ENCODE measurements around the gene VAV3. TPM values are rescaled to one million over a fixed set of nuclear protein-coding genes. Genes with fewer than 3 reads are reported as not detected.
"Not testable (repeated sequence)": the region's sequence is repeated elsewhere in the genome, so short reads cannot be mapped to it uniquely, and the experiment has no call there.

Gene VAV3
- total RNA-seq, 1 donor from 2014 or later = 2.1 TPM

DNA sequence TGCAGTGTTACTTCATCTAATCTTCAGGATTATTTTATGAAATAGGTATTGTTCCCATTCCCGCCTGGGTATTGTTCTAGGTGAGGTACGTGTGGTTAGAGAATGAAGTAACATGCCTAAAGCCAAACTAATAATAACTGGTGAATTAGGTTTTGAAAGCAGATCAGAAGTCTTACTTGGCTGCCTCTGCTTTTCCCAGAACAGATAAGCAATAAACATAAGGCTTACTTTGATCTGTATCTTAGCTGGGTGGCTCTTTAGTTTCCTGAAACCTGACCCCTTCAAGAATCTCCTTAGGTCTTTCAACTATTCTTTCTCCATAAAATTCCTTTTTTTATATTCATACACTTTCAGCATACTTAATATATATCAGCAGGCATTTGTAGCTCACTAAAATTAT, 65.3 kb downstream of the VAV3 start:
- intact Hi-C loops (cut with micrococcal nuclease) = no loop called here
- no peak for ATAC-seq

DNA sequence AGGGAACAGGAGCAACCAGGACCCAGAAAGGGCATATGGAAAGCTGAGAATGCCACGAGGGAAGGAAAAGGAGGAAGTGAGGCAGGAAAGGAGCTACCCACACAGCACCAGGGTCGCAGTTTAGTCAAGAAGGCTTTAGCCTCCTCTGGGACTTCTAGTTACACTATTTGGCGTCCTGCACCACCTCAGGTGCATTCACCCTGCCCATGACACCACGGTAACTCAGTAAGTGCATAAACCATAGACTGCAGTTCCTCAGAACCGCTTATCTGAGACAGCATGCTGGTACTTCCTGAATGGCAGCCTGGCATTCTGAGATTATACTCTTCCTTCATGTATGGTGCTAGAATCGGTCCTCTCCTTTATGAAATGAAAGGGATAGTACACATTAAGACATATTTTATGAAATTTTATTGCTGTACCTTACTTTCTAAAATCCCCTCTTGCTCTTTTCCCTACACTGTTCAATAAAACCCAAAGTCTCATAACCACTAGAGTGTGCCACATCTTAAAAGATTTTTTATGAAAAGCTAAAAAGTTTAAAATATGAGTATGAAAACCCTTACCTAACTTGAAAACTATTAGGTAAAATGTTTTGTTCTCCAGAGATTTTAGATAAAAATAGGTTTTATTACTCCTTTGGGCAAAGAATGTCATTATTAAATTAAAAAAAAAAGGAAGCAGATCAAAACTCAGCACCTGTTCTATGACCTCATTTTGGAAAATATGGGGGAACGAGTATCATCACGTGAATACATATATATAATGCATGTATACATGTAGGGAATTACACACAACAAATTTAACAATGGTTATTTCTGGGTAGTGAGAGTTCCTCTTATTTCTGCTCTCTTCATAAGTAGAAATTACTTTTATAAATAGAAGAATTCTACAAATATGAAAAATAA, 67.3 kb downstream of the VAV3 start:
- DNase-seq (no peak), ATAC-seq (no peak)
- intact Hi-C loops (cut with micrococcal nuclease) = no loop called here

More for the DNA sequence above, 65.3 kb downstream of the VAV3 start:
- no peak for DNase-seq

DNA sequence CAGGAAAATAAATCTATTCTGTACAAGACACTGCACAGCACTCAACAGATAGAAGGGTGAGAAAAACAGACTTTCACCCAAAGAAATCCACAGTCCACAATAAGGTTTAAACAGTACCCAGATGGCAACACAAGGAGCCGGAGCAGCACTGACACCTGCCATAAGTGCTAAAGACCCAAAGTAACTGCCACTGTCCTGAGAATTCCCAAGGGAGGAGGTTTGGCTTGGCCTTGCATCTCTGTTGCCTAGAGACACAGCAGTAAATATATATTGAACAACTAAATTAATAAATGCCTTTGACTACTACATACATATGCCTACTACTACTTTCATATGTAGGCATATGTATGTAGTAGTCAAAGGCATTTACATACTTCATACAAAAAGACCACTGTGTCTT, 68.0 kb downstream of the VAV3 start:
- intact Hi-C loops (cut with micrococcal nuclease) = no loop called here
- ATAC-seq (no peak), DNase-seq (no peak)

DNA sequence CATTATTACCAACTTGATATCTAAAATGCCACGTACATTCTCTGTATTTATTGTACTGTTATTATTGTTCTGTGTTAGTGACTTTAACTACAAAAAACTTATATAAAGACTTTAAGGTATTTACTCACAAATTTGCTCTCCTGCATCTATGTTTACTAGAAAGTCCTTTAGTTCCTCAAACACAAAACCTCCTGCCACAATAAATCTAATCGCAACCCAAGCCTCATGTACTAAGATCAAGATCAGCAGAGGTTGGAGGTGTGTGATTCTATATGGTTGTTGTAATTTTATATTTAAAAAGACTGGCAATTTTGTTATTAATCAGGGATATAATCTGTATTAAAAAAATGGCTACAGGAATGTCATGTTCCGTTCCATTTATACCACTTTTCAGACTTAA, 68.6 kb downstream of the VAV3 start:
- intact Hi-C loops (cut with micrococcal nuclease) = no loop called here

DNA sequence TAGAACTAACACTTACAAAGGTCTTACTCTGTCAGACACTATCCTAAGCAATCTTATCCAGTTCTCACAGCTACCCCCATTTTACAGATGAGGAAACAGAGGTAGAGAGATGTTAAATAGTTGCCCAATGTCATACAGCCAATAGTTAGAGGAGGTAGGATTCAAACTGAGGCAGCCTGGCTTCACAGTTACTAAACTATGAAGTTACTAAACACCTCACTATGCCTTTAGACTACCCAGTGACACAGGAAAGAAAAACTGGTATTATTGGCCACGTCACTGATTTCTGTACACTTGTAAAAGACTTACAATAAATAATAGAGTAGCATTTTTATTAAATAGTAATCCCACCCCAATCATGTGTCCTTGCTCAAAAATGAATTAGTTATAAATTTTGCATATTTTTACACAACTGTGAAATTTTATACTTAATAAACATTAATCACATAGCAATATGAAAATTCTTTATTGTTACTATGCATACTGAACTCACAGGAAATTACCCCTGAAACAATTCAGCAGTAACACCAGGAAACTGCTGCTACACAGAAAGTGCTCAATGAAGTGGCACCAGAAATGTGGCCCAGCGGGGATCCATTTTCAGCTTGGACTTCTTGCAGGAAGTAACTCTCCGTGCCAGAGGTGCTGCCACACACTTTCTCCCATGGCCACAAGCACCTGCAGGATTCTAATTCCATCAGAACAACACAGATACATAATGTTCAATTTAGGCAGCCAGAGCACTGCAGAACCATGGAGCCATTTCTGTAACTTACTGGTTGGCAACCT, 69.4 kb downstream of the VAV3 start:
- intact Hi-C loops (cut with micrococcal nuclease) = no loop called here
- DNase-seq = no peak
- no peak for ATAC-seq

More for the DNA sequence above, 68.6 kb downstream of the VAV3 start:
- DNase-seq (no peak), ATAC-seq (no peak)

DNA sequence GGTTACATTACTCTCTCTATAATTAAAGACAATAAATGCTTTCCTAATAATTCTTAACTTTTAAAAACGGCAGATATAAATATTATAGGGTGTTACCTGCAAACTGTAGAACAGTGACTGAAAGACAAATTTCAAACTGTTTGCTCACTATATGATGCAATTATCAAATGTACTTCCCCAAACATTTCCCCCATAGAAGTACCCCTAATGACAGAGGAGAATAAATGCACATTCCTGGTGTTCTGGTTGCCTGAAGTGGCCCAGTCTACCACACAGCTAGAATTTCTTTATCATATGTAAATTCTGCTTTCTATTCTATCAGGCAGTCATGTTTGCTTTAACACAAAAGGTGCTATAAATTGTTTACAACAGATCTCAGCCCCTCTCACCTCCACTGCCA, 70.4 kb downstream of the VAV3 start:
- DNase-seq = no peak
- intact Hi-C loops (cut with micrococcal nuclease) = no loop called here
- no peak for ATAC-seq

DNA sequence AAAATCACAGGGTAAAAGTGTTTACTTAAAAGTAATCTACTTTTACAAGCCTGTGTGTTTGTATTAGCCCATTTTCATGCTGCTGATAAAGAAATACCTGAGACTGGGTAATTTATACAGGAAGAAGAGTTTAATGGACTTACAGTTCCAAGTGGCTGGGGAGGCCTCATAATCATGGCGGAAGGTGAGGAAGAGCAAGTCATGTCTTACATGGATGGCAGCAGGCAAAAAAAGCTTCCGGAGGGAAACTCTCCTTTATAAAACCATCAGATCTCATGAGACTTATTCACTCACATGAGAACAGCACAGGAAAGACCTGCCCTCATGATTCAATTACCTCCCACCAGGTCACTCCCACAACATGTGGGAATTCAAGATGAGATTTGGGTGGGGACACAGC, 71.6 kb downstream of the VAV3 start:
- ATAC-seq; DNase-seq; intact Hi-C loops (cut with micrococcal nuclease): not testable (repeated sequence)

DNA sequence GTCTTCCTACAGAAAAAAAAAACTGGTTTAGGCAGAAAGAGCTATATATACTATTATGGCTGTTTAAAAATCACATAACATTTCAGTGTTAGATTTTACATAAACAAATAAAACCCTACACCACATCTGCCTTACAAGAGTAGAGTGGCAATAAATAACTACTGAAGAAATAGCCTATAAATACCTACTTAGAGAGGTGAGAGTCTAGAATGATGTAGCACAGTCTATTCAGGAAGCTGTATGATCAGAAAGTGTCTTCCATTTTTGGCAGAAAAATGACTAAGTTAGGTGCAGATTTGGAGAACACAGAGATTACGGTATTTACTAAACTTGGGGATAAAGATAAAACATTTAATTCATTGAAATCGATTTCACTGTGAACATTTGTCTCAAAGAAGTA, 75.5 kb downstream of the VAV3 start:
- intact Hi-C loops (cut with micrococcal nuclease) = no loop called here
- no peak for DNase-seq
- ATAC-seq = no peak

DNA sequence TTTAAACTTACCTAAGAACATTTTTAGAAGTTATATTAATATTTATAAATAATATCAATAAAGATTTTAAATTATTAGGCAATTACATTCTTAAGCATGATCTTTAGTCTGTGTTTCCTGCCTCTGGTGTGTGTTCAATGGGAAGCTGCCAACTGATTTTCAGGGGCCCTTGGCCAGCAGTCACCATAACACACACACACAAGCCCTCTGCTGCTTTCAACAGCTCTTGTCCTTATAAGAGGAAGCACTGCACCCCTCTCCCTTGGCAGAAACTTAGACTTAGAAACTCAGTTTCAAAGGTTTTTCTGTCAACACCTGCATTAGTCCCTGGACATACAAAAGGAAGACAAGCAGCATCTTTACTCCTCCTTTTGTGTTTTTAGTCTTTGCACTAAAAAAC, 81.4 kb downstream of the VAV3 start:
- no peak for DNase-seq
- ATAC-seq = no peak
- intact Hi-C loops (cut with micrococcal nuclease) = no loop called here

DNA sequence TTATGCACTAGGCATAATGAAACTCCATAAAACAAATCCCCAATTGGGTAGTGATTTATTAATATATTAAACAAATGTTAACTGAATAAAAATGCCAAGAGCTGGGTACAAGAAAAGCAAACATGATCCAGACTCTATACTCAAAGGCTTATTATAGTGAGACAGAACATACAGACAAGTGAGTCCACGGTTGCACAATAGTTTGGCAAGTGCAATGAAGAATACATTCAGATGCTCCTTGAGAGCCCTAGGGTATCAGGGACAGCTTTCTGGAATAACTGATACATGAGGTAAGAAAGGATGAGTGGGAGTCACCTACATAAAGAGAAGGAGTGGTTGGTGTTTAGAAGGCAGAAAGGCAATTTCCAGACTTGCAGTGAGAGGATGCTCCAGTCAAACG, 85.1 kb downstream of the VAV3 start:
- intact Hi-C loops (cut with micrococcal nuclease) = no loop called here
- no peak for ATAC-seq
- no peak for DNase-seq

DNA sequence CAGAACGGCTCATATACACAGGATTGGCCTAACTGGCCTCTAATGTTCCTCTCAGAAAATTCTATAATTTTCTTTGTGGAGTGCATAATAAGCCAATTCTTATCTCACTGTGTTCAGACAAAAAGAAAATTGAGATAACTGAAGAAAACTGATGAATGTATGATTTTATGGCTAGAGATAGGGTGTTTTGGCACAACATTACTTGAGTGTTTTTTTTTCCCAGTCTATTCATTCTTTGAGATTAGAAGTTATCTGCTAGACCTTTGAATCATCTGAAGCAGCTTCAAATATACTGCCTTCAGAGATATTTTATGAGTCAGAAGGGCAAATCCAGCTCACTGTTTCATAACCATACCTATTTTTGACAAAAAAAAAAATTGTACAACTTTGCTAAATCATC, 85.6 kb downstream of the VAV3 start:
- intact Hi-C loops (cut with micrococcal nuclease) = no loop called here
- ATAC-seq (no peak), DNase-seq (no peak)

DNA sequence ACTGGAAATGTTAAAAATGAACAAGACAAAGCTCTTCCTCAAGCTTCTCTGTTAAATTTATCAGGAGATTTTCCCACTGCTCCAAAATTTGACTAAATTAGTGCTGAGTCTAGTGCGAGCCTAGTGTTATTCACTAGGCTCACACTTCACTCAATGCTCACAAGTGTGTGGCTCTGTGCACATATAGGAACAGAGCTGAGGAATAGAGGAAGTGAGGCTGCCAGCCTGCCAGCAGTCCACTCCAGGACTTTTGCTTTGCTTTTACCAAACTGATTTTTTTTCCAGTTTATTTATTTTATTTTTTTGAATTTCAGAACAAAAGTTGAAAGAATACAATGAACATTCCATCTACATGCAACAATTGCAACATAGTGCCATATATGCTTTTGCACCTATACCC, 87.2 kb downstream of the VAV3 start:
- ATAC-seq (peak; percentile 47), DNase-seq (no peak)
- intact Hi-C loops (cut with micrococcal nuclease) = no loop called here

DNA sequence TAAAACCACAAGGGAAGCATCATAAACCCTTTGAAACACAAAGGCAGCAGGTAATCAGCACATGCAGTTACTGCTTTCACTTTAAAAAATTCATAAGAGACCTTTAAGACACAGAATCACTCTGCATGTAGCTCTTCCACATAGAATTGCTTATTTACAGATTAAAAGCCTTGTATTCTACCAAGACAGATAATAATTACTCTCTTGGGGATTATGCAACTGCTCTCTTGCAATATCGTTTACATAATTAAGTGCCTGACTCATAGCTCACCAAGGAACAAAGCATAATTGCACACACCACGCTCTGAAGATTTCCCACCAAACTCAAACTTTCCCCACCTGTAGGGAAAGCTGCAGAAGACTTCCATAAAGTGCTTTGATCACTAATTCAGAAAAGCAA, 87.9 kb downstream of the VAV3 start:
- peak; percentile 73 for ATAC-seq
- intact Hi-C loops (cut with micrococcal nuclease) = no loop called here

DNA sequence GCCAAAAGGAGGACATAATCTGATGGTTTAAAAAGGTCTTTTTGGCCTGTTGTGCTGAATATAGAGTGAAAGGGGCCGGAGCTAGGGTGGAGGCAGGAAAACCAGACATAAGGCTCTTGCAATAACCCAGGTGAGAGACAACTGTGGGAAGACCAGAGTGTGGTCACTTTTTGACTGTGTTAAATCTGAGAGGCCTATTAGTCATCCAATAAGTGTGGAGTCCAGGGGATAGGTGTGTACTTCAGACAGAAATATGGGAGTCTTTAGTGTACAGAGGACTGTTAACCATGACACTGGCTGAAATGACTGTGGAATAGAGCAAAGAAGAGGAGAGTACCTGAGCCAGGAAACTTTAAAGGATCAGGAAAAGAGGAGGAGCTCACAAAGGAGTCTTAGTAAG, 89.3 kb downstream of the VAV3 start:
- intact Hi-C loops (cut with micrococcal nuclease) = no loop called here
- DNase-seq (no peak), ATAC-seq (no peak)

More for the DNA sequence above, 87.9 kb downstream of the VAV3 start:
- DNase-seq = no peak

DNA sequence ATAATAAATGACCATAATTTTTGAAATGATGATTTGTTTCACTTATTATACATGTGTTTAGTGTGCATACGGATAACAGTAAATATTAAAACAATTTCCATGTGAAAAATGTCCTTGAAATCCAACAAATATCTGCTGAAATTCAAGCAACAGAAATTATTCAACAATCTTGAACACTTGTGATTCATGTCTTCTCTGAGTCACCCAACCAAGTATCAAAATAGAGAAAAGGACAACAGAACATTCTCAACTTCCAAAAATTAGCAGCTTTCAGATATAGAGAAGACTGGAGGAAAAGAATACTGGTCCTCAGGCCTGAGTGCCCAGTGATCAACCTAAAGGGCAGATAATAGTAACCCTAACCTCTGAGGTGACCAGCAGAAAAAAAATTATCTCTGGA, 90.8 kb downstream of the VAV3 start:
- DNase-seq (no peak), ATAC-seq (no peak)
- intact Hi-C loops (cut with micrococcal nuclease) = no loop called here

DNA sequence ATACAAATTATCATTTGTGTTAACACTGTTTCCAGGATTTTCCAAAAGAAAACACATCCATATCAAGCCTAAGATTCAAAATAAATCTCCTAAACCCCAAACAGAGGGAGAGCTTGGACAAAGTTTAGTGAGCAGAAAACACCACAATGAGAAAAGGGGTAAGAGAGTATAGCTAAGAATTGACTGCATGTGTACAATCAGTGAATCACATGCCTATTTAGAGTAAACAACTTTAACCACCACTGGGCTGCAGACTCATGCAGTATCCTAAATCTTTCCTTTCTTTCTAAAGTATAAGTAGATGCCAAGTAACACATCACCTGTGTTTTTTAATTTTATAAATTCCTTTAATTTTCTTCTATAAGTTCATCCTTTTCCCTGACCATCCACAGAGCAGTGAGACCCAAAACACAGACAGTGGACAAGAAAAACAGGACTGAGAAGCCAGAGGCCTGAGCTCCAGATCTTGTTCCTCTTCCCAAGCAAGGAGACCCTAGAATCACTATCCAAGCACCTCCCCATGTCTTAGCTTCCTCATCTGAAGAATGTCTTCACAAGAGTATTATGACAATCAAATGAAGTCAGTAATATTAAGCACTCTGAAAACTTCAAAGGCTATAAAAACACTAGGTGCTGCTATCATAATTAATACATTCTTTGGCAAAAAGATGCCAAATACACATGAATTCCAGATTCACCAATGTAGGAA, 93.1 kb downstream of the VAV3 start:
- DNase-seq (no peak), ATAC-seq (no peak)
- intact Hi-C loops (cut with micrococcal nuclease) = no loop called here

DNA sequence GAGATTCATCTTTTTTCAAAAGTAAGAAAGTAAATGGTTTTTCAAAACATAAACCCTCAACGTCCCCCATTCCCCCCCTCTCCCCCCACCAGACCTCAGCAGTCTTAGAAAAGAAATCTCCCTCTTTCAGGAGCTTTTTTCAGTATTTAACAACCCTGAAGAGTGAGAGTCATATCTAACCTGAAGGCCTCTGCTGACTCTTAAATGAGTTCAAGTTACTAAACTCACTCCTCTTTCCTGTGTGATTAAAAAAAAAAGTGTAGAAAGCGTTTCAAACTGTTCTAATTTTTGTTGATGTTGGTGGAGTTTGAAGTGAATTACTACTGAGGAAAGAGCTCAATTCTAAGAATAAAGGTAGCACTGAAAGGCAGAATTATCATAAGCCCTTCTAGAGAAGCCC, 93.7 kb downstream of the VAV3 start:
- intact Hi-C loops (cut with micrococcal nuclease) = no loop called here
- no peak for ATAC-seq
- DNase-seq = no peak

DNA sequence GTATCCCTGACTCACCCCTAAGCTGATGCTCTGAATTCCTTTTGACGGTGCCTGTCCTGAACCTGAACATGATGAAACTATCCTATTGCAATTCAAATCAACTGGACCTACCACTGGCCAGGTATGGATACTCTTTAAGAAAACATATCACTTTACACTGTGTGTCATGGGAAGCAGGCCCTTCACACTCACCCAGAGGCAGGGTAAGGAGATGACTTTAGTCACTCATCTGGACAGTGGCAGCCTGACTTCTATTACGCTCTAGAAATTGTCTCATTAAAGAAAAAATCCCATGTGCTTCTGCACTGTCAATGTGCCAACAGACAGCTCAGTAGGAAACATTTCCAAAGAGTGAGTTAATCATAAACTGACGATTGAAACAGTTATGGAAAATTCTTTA, 94.3 kb downstream of the VAV3 start:
- ATAC-seq = peak; percentile 51
- no peak for DNase-seq
- intact Hi-C loops (cut with micrococcal nuclease) = no loop called here

DNA sequence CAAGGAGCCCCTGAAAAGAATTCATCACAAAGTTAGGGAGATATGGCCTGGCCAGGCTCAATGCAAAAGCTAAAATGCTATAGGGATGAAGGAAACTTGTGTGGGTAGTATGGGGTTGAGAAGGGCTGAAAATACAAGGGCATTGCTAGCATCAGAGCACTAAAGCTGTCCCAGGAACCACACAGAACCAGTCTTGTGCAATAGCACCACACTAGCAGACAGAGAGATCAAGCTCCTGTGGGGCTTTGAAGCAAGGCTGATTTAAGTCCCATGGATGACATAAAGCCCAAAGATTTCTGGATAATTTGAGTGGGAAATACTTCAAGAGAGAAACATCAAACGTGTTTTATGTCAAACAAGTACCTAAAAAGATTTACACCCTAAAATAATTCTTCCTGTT, 97.1 kb downstream of the VAV3 start:
- DNase-seq = no peak
- intact Hi-C loops (cut with micrococcal nuclease) = no loop called here
- ATAC-seq = no peak

DNA sequence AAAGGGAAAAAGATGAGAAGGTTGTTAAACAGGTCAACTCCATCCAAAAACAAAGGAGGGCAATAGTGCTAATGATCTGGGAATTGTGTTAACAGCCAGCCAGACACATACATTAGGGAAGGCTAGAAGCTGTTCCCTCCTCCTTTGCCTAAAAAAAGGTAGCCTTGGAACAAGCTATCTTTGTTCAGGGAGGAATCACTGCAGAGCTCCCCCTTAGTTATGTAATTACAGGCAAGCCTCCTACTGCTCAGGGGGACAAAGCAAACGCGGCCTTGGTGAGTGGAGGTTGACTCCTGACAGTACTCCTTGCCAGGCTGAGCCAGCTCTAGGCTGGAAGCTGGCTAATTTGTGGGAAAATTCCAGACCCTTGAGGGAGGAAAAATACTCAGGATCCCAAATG, 97.6 kb downstream of the VAV3 start:
- intact Hi-C loops (cut with micrococcal nuclease) = no loop called here
- DNase-seq = no peak

More for the DNA sequence above, 97.6 kb downstream of the VAV3 start:
- no peak for ATAC-seq
